K562 (cell line): Measurements from ENCODE around the gene LY6G6C. TPM values are rescaled to one million over a fixed set of nuclear protein-coding genes. Genes with fewer than 3 reads are reported as not detected.

Experiments
- CBFA2T3 ChIP-seq: fragments of 450-650 bp; IDR thresholded peaks from 2 replicates; pipeline ENCODE4 v1.6.1; 2017
- DEAF1 ChIP-seq: fragments of 450-650 bp; formaldehyde crosslinking; IDR thresholded peaks from 2 replicates; pipeline ENCODE4 v1.4.0; 2020; ENCODE audit warnings: mild to moderate bottlenecking, moderate library complexity
- FOS ChIP-seq: IDR thresholded peaks from 3 replicates; pipeline ENCODE4 v1.6.1; 2011; ENCODE audit not compliant: insufficient read length; ENCODE audit errors: extremely low read depth
- KAT7 ChIP-seq: sonication (generic); formaldehyde crosslinking; IDR thresholded peaks from 2 replicates; pipeline ENCODE4 v1.8.0; 2022; ENCODE audit warnings: missing genetic modification reagents, mild to moderate bottlenecking, borderline replicate concordance
- MEF2D ChIP-seq: conservative IDR thresholded peaks from 2 replicates; pipeline ENCODE4 v1.6.1; 2016; ENCODE audit warnings: low read depth, missing genetic modification characterization, missing compliant biosample characterization
- POLR3A ChIP-seq: IDR thresholded peaks from 2 replicates; pipeline ENCODE4 v1.6.1; 2011; ENCODE audit warnings: borderline replicate concordance, mild to moderate bottlenecking, moderate library complexity; ENCODE audit not compliant: insufficient read length, insufficient read depth; ENCODE audit errors: extremely low read depth
- STAG1 ChIP-seq: sonication (generic); formaldehyde crosslinking; IDR thresholded peaks from 2 replicates; pipeline ENCODE4 v1.5.0; 2020; ENCODE audit warnings: missing genetic modification reagents, borderline replicate concordance
- TEAD1 ChIP-seq, 2 experiments: fragments of 450-650 bp in 1 of 2; sonication (generic) in 1 of 2; formaldehyde crosslinking; IDR thresholded peaks; 2 replicates each; pipeline versions ENCODE4 v1.4.0 to v1.8.0; 2020 to 2022; ENCODE audit warnings: mild to moderate bottlenecking in 2 of 2, missing genetic modification reagents in 1 of 2
- ZBTB1 ChIP-seq: sonication (generic); formaldehyde crosslinking; IDR thresholded peaks from 2 replicates; pipeline ENCODE4 v1.8.1; 2023; ENCODE audit warnings: missing genetic modification reagents, low read depth, mild to moderate bottlenecking, borderline replicate concordance
- ZBTB12 ChIP-seq: fragments of 250-450 bp; sonication (Bioruptor Pico); IDR thresholded peaks from 2 replicates; pipeline ENCODE4 v1.4.0; 2020
- ZFP1 ChIP-seq: fragments of 450-650 bp; formaldehyde crosslinking; IDR thresholded peaks from 2 replicates; pipeline ENCODE4 v1.4.0; 2020; ENCODE audit warnings: mild to moderate bottlenecking, mixed read lengths
- ZNF395 ChIP-seq: fragments of 200-800 bp; sonication (Bioruptor generic); IDR thresholded peaks from 2 replicates; pipeline ENCODE4 v1.6.1; 2017; ENCODE audit warnings: missing genetic modification characterization, missing compliant biosample characterization
- polyA plus RNA-seq, 8 experiments: library from polyadenylated mRNA; depleted of rRNA in 4 of 8; stranded (reverse) in 5 of 8; unstranded in 3 of 8; fragments of >200 nt; fragmentation: Nextera tagmentation in 2 of 8; fragmentation: Illumina TruSeq in 1 of 8; extraction: Ambion mirVana in 2 of 8; extraction: Trizol in 1 of 8; gene quantifications; 2 replicates each; pipeline versions ENCODE4 v1.2.1 to v1.2.3, GENCODE V29; 2011 to 2014; ENCODE audit warnings: inconsistent platforms in 1 of 8, missing spikeins in 1 of 8
- total RNA-seq, 7 experiments: library from RNA; depleted of rRNA in 6 of 7; stranded (reverse); fragments of >200 nt in 6 of 7; fragmentation: Illumina TruSeq in 2 of 7; extraction: Trizol in 2 of 7; gene quantifications; 2 replicates each; pipeline versions ENCODE4 v1.2.1 to v1.2.3, GENCODE V29; 2011 to 2021; ENCODE audit warnings: low replicate concordance in 1 of 7
- TF ChIP-seq, protein P1 (sequence below): sonication (generic); formaldehyde crosslinking; IDR thresholded peaks from 2 replicates; pipeline ENCODE4 v1.8.1; 2023; ENCODE audit warnings: mild to moderate bottlenecking, missing genetic modification reagents
- TF ChIP-seq, protein P2 (sequence below): fragments of 450-650 bp; IDR thresholded peaks from 2 replicates; pipeline ENCODE4 v1.6.1; 2014; ENCODE audit warnings: low read depth, mild to moderate bottlenecking, moderate library complexity, borderline replicate concordance
- TF ChIP-seq, protein P3 (sequence below): fragments of 250-450 bp; sonication (Bioruptor Pico); IDR thresholded peaks from 2 replicates; pipeline ENCODE4 v1.5.0; 2021; ENCODE audit warnings: mild to moderate bottlenecking, moderate library complexity

LY6G6C gene
- total and polyA plus RNA-seq, 9 of the 15 experiments (the other 6 are each of a cell fraction or from before 2014, with no cell fraction given) = 0.06 to 0.20 TPM; not detected in 7

DNA sequence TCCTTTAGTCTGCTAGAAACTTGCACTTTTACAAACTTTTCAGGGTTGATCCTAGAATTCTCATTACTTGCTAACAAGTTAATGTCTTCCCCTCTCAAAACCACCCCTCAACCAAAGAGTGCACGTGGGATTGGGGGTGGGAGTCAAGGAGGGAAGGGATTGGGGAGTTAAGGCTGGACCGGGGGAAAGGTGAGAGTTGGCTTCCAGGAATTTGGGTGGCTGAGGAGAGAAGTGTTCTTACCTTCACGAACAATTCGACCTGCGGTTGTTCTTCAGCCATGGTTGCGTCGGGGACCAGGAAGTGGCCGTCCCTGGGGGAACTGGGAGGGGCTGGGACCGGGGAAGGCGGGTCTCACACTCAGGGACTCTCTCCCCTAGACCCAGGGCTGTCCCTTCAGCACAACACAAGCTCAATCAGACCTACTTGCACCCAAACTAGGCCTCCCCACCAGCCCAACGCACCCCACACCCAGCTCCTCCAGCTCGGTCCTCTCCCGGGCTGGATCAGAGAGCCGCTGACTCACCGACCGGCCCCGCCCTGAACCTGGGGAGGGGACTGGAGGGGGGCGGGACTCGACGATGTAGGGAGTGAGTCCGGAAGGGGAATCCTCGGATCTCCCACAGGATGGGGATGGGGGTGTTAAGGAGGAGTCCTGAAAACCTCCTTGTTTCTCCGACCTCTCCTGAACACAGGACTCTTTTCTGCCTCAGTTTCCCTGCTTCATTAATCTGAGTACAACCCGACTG is 14.6 kb upstream of the LY6G6C start, which contains the start of gene CLIC1 (continued):
- TF ChIP-seq, protein P1, sequence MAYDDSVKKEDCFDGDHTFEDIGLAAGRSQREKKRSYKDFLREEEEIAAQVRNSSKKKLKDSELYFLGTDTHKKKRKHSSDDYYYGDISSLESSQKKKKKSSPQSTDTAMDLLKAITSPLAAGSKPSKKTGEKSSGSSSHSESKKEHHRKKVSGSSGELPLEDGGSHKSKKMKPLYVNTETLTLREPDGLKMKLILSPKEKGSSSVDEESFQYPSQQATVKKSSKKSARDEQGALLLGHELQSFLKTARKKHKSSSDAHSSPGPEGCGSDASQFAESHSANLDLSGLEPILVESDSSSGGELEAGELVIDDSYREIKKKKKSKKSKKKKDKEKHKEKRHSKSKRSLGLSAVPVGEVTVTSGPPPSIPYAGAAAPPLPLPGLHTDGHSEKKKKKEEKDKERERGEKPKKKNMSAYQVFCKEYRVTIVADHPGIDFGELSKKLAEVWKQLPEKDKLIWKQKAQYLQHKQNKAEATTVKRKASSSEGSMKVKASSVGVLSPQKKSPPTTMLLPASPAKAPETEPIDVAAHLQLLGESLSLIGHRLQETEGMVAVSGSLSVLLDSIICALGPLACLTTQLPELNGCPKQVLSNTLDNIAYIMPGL = peak; percentile 82; the same call in 1 of the 2 replicates
- no peak for TF ChIP-seq ZBTB12 (CRISPR knock-in tag)
- TF ChIP-seq, protein P2, sequence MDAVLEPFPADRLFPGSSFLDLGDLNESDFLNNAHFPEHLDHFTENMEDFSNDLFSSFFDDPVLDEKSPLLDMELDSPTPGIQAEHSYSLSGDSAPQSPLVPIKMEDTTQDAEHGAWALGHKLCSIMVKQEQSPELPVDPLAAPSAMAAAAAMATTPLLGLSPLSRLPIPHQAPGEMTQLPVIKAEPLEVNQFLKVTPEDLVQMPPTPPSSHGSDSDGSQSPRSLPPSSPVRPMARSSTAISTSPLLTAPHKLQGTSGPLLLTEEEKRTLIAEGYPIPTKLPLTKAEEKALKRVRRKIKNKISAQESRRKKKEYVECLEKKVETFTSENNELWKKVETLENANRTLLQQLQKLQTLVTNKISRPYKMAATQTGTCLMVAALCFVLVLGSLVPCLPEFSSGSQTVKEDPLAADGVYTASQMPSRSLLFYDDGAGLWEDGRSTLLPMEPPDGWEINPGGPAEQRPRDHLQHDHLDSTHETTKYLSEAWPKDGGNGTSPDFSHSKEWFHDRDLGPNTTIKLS = no peak
- TF ChIP-seq FOS = no peak
- TF ChIP-seq POLR3A = no peak
- no peak for TF ChIP-seq ZBTB1 (CRISPR knock-in tag)
- no peak for TF ChIP-seq STAG1 (CRISPR knock-in tag)
- no peak for TF ChIP-seq DEAF1 (CRISPR knock-in tag)
- TF ChIP-seq ZFP1 (CRISPR knock-in tag) = no peak
- TF ChIP-seq MEF2D (tag) = 0 out of 2 replicates have a peak, but pooled peaks have one; percentile 19
- TF ChIP-seq CBFA2T3 = no peak
- no peak for TF ChIP-seq ZNF395
- peak in 1 of 2 experiments; percentile 52; a peak in 1 of 4 replicates for TF ChIP-seq TEAD1 (CRISPR knock-in tag; IDR thresholded peaks at IDR 0.05)
- TF ChIP-seq, protein P3, sequence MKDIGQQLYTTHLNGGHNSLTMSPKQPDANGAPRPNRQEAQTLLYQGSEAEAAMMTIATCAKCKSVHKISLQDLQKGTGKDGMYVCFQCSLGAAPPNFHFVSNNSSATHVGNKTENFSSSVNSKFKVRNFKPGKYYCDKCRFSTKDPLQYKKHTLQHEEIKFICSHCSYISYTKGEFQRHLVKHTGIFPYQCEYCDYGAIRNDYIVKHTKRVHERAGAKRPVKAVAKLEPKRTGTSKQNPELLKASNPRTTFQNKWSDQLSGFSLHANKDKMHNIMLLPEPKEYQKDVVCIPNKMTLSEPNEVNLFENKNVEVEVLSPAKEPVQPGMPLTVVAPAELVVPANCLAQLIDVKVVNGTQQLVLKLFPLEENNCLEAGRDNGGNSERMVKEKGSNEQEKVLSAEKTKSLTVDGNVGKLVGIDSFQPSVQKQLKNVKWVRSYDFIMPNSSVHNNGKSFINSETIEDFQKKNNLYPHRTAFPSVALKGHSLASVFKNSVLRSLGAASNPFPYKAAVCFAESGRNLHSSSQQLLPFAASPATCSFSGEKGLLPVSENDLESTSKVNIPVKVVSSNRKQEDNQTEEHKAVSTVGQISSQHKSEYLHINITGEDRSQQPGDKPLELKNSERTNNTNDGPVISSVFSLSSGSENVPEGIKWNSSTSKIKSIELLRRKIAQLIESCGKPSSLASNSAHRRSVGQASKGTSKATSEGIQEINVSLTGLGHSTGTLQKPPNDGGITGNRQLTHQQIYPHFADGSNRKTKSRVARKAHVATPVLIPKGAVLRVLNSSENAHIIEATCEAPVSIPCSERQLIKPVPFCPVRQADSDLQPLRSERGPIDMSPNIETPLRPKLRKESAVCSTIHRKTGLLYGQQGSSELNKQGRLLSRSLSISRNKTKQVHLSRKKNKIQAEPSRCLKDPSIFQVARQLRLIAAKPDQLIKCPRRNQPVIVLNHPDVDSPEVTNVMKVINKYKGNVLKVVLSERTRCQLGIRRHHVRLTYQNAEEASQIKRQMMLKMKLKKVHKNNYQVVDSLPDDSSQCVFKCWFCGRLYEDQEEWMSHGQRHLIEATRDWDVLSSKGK (CRISPR knock-in tag) = peak; percentile 8; the same call in 1 of the 2 replicates
- TF ChIP-seq KAT7 (CRISPR knock-in tag) = no peak
